Stimulated activated CD8-positive, alpha-beta memory T cell treated with anti-CD3 and anti-CD28 coated beads, Interleukin-2, amount 100 ng/mL, for 48 hours (primary cell): Measurements from ENCODE around the gene COPS3.

ENCODE experiments used
- DNase-seq, 2 donors: peaks; one replicate each; pipeline ENCODE4 v3.0.0-alpha.2; 2020; ENCODE audit warnings: low read depth in 2 of 2

The COPS3 gene

GRCh38 chr17:17280613-17281549 is at the start of gene COPS3:
COPS3 (minus strand) TSS chr17:17281246; CDS start chr17:17281186, 60 bp downstream.
- DNase-seq, result peak; percentile 95 to 97

- DNase-seq, result no peak
Measured at GRCh38 chr17:17328251-17328650, 47.2 kb upstream of the COPS3 start.

GRCh38 chr17:17326275-17326875 is 45.3 kb upstream of the COPS3 start:
- DNase-seq, result no peak

GRCh38 chr17:17325816-17326215 is 44.8 kb upstream of the COPS3 start:
- DNase-seq, result no peak

- no peak for DNase-seq
Measured at GRCh38 chr17:17325228-17325627, 44.2 kb upstream of the COPS3 start.

- no peak for DNase-seq
Measured at GRCh38 chr17:17324616-17325015, 43.6 kb upstream of the COPS3 start.

- no peak for DNase-seq
Measured at GRCh38 chr17:17322516-17323510, 41.8 kb upstream of the COPS3 start.

- no peak for DNase-seq
Measured at GRCh38 chr17:17321356-17322025, 40.4 kb upstream of the COPS3 start.

GRCh38 chr17:17320911-17321220 is 39.8 kb upstream of the COPS3 start:
- DNase-seq, result no peak

- DNase-seq, result no peak
Measured at GRCh38 chr17:17320188-17320910, 39.3 kb upstream of the COPS3 start.

- DNase-seq, result no peak
Measured at GRCh38 chr17:17315142-17315821, 34.2 kb upstream of the COPS3 start.

GRCh38 chr17:17314501-17315071 is 33.5 kb upstream of the COPS3 start:
- DNase-seq, result no peak

- peak; percentile 28 to 49 for DNase-seq
Measured at GRCh38 chr17:17313350-17313991, 32.4 kb upstream of the COPS3 start.

GRCh38 chr17:17309356-17309755 is 28.3 kb upstream of the COPS3 start:
- DNase-seq, result no peak

GRCh38 chr17:17305281-17305801 is 24.3 kb upstream of the COPS3 start:
- DNase-seq, result peak in 1 of 2 donors; percentile 15

GRCh38 chr17:17304521-17304985 is 23.5 kb upstream of the COPS3 start:
- DNase-seq, result no peak

- no peak for DNase-seq
Measured at GRCh38 chr17:17303847-17304490, 22.9 kb upstream of the COPS3 start.
